NCI-H748 treated with DMSO at 0.1 percent for 48 hours (cell line): ENCODE measurements around the gene ANO4.
"Not testable (repeated sequence)": the region's sequence is repeated elsewhere in the genome, so short reads cannot be mapped to it uniquely, and the experiment has no call there.

Experiments used
- DNase-seq: peaks from one replicate; lab custom pipeline; 2025; lab: John Stamatoyannopoulos, UW

ANO4 gene

GRCh38 chr12:101044512-101045059 lies 250.0 kb downstream of the ANO4 start:
- no peak for DNase-seq

GRCh38 chr12:101045486-101046464 lies 251.2 kb downstream of the ANO4 start:
- DNase-seq: no peak

- no peak for DNase-seq
Observed at GRCh38 chr12:101047652-101048051, 253.1 kb downstream of the ANO4 start.

GRCh38 chr12:101050631-101051030 lies 256.1 kb downstream of the ANO4 start:
- no peak for DNase-seq

GRCh38 chr12:101051151-101051550 lies 256.6 kb downstream of the ANO4 start:
- DNase-seq: no peak

GRCh38 chr12:101051901-101052550 lies 257.4 kb downstream of the ANO4 start:
- no peak for DNase-seq

- DNase-seq: no peak
Observed at GRCh38 chr12:101053203-101053602, 258.6 kb downstream of the ANO4 start.

- no peak for DNase-seq
Observed at GRCh38 chr12:101055940-101056339, 261.4 kb downstream of the ANO4 start.

- DNase-seq: not testable (repeated sequence)
Observed at GRCh38 chr12:101062508-101062907, 267.9 kb downstream of the ANO4 start.

GRCh38 chr12:101064721-101065120 lies 270.1 kb downstream of the ANO4 start:
- DNase-seq: no peak

GRCh38 chr12:101066489-101066888 lies 271.9 kb downstream of the ANO4 start:
- no peak for DNase-seq

- DNase-seq: no peak
Observed at GRCh38 chr12:101068402-101068801, 273.8 kb downstream of the ANO4 start.

- no peak for DNase-seq
Observed at GRCh38 chr12:101068836-101069235, 274.3 kb downstream of the ANO4 start.

- peak; percentile 9 for DNase-seq
Observed at GRCh38 chr12:101074940-101075680, 280.5 kb downstream of the ANO4 start.

- no peak for DNase-seq
Observed at GRCh38 chr12:101076921-101077320, 282.3 kb downstream of the ANO4 start.

GRCh38 chr12:101077791-101078528 lies 283.4 kb downstream of the ANO4 start:
- no peak for DNase-seq

GRCh38 chr12:101078536-101079285 lies 284.1 kb downstream of the ANO4 start:
- no peak for DNase-seq

- no peak for DNase-seq
Observed at GRCh38 chr12:101082706-101083105, 288.1 kb downstream of the ANO4 start.

- DNase-seq: no peak
Observed at GRCh38 chr12:101086490-101087135, 292.0 kb downstream of the ANO4 start.

GRCh38 chr12:101087920-101088319 lies 293.3 kb downstream of the ANO4 start:
- no peak for DNase-seq
